IPS DF 4.7 (cell line): ENCODE data around the gene CRP.
"Not testable (repeated sequence)": the region's sequence is repeated elsewhere in the genome, so short reads cannot be mapped to it uniquely, and the experiment has no call there.

ENCODE experiments used
- DNase-seq: peaks from one replicate; pipeline ENCODE4 v3.0.0-alpha.2; 2013; ENCODE audit warnings: low spot score; ENCODE audit errors: extremely low read depth

The CRP gene

GRCh38 chr1:159714529-159714928, at the start of gene CRP:
Gene CRP, minus strand, starts transcription at chr1:159714589. Its CDS starts 104 bp downstream, at chr1:159714485.
- DNase-seq: no peak

GRCh38 chr1:159763686-159764085, 49.3 kb upstream of the CRP start:
- no peak for DNase-seq

GRCh38 chr1:159756397-159756796, 42.0 kb upstream of the CRP start:
- no peak for DNase-seq

GRCh38 chr1:159755451-159756007, 41.1 kb upstream of the CRP start:
- no peak for DNase-seq

GRCh38 chr1:159753386-159753785, 39.0 kb upstream of the CRP start:
- DNase-seq: no peak

GRCh38 chr1:159752135-159752580, 37.8 kb upstream of the CRP start:
- no peak for DNase-seq

- DNase-seq: no peak
Observed at GRCh38 chr1:159751031-159751430, 36.6 kb upstream of the CRP start.

- DNase-seq: no peak
Observed at GRCh38 chr1:159750621-159751020, 36.2 kb upstream of the CRP start.

GRCh38 chr1:159749630-159750029, 35.2 kb upstream of the CRP start:
- DNase-seq: no peak

GRCh38 chr1:159748370-159748769, 34.0 kb upstream of the CRP start:
- DNase-seq: no peak

GRCh38 chr1:159746666-159747065, 32.3 kb upstream of the CRP start:
- no peak for DNase-seq

GRCh38 chr1:159743651-159744410, 29.4 kb upstream of the CRP start:
- no peak for DNase-seq

- no peak for DNase-seq
Observed at GRCh38 chr1:159737238-159737916, 23.0 kb upstream of the CRP start.

- DNase-seq: not testable (repeated sequence)
Observed at GRCh38 chr1:159723188-159723587, 8.8 kb upstream of the CRP start.

GRCh38 chr1:159719990-159720389, 5.6 kb upstream of the CRP start:
- no peak for DNase-seq

GRCh38 chr1:159715855-159716254, 1.5 kb upstream of the CRP start:
- DNase-seq: no peak

GRCh38 chr1:159712080-159712479, 2.3 kb downstream of the CRP start:
- DNase-seq: no peak

GRCh38 chr1:159707472-159708260, 6.7 kb downstream of the CRP start:
- no peak for DNase-seq

GRCh38 chr1:159705904-159706256, 8.5 kb downstream of the CRP start:
- no peak for DNase-seq

GRCh38 chr1:159705251-159705903, 9.0 kb downstream of the CRP start:
- no peak for DNase-seq

GRCh38 chr1:159704481-159704880, 9.9 kb downstream of the CRP start:
- no peak for DNase-seq
